Transverse colon (tissue), 4 donors: ENCODE measurements around the gene AVPR2. TPM values are rescaled to one million over a fixed set of nuclear protein-coding genes. Genes with fewer than 3 reads are reported as not detected.

Experiments used
- DNase-seq: peaks from one replicate; pipeline ENCODE4 v3.0.0-alpha.2; 2019
- H3K27ac ChIP-seq, 4 donors: fragments of 200-600 bp; sonication (generic); 2 replicates each; pipeline ENCODE4 v1.5.1; 2016 to 2018; ENCODE audit warnings: inconsistent platforms in 4 of 4
- H3K27me3 ChIP-seq: fragments of 200-600 bp; sonication (generic); 2 replicates; pipeline ENCODE4 v1.5.1; 2017; ENCODE audit warnings: inconsistent platforms
- H3K36me3 ChIP-seq, 4 donors: fragments of 200-600 bp; sonication (generic); 2 replicates each; pipeline ENCODE4 v1.5.1; 2017 to 2019; ENCODE audit warnings: inconsistent platforms in 4 of 4
- H3K4me1 ChIP-seq, 4 donors: fragments of 200-600 bp; sonication (generic); 2 replicates each; pipeline ENCODE4 v1.5.1; 2017 to 2020; ENCODE audit warnings: inconsistent platforms in 4 of 4
- H3K4me3 ChIP-seq, 4 donors: fragments of 200-600 bp; sonication (generic); 1 replicate in 1 of 4; 2 replicates in 3 of 4; pipeline versions ENCODE4 v1.5.1 to v1.6.1; 2017 to 2019; ENCODE audit warnings: inconsistent platforms in 4 of 4
- H3K9me3 ChIP-seq, 2 donors: fragments of 200-600 bp; sonication (generic); 2 replicates each; pipeline ENCODE4 v1.5.1; 2017 to 2019; ENCODE audit warnings: inconsistent platforms in 2 of 2
- CTCF ChIP-seq, 5 experiments: fragments of 200-600 bp in 3 of 5; fragments of 450-650 bp in 2 of 5; sonication (generic) in 3 of 5; IDR thresholded peaks; 1 replicate in 2 of 5; 2 replicates in 3 of 5; pipeline ENCODE4 v1.5.1; 2016 to 2017; ENCODE audit warnings: antibody characterized with exemption in 5 of 5, inconsistent platforms in 3 of 5, mild to moderate bottlenecking in 2 of 5, moderate library complexity in 1 of 5
- EP300 ChIP-seq: sonication (generic); formaldehyde crosslinking; IDR thresholded peaks from one replicate; pipeline ENCODE4 v1.6.1; 2017; ENCODE audit warnings: antibody characterized with exemption, low read depth
- POLR2A ChIP-seq: fragments of 450-650 bp; IDR thresholded peaks from one replicate; pipeline ENCODE4 v1.6.1; 2016; ENCODE audit warnings: antibody characterized with exemption, mild to moderate bottlenecking, moderate library complexity
- POLR2AphosphoS5 ChIP-seq, 3 donors: sonication (generic); formaldehyde crosslinking; IDR thresholded peaks; one replicate each; pipeline ENCODE4 v1.6.1; 2016; ENCODE audit warnings: antibody characterized with exemption in 3 of 3
- WGBS, 2 donors: methylation state at CpG; one replicate each; pipeline ENCODE4 v1.1.5; 2018; ENCODE audit warnings: low coverage in 1 of 2; 5-methylcytosine and 5-hydroxymethylcytosine counted together
- in situ Hi-C, 4 donors: fragments of 200-750 bp; cut with MboI; loops; one replicate each; pipeline versions ENCODE4 v1.15.0 to v1.15.1; 2017; ENCODE audit warnings: low sequenced_read_pairs in 3 of 4, low pct_ligation_motif_present in 1 of 4, low pct_unique_long_range_greater_than_20kb in 1 of 4
- intact Hi-C: fragments of 100-400 bp; cut with DNase I; formaldehyde crosslinking; loops from one replicate; pipeline ENCODE4 v1.15.1; 2023; ENCODE audit warnings: low total_unique reads
- total RNA-seq, 4 donors: library from RNA; depleted of rRNA; stranded (reverse); fragments of >200 nt; gene quantifications; one replicate each; pipeline ENCODE4 v1.1.0, GENCODE V29; 2016

AVPR2 gene
- total RNA-seq, 4 donors from 2014 or later, result 0.41 to 72.2 (median 9.8) TPM; not detected in 1

DNA sequence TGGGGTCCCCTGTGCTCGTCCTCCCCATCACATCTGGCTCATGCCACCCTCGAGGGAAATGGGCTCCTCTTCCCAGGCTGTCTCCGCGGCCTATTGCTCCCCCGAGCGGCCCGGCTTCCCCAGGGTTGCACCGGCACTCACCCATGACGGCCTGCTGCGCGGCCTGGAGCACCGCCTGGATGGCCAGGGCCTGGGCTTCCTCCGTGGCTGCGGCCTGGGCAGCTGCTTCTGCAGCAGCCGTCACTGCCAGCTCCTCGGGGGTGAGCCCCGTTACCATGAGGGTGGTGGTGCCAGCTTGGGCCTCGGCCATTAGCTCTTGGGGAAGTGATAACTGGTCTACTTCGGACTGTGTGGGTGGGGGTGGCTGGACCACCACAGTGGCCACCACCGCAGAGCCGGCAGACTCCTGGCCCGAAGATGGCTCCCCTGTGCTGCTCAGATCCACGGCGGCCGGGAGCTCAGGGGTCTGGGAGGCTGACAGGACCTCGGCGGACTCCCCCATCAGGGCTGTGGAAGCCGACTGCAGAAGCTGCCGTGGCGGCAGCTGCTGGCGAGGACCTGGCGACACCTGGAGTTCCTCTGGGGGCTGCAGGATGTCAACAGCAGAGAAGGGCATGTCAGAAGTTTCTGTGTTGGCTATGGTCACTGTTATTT is 48.0 kb downstream of the AVPR2 start:
- TF ChIP-seq POLR2AphosphoS5 (IDR thresholded peaks at IDR 0.05) (no peak), POLR2A (no peak), EP300 (no peak), CTCF (IDR thresholded peaks at IDR 0.05) (no peak)
- H3K4me1 ChIP-seq, result peaks cover 0 to 12% (median 0%) of the 10 kb centered on the region in 4 donors
- no peak for DNase-seq
- intact Hi-C loops, result loop anchor here (5.0 kb wide), 1 partner anchor 185 kb away; no protein-coding TSS in a partner anchor
- no peaks in the 10 kb centered on the region for H3K9me3 ChIP-seq
- 88% methylated on average over 32 of the region's 32 CpGs; no CpG with 5 or more reads in 1 of the 2 donors for WGBS, 2 donors
- H3K27ac ChIP-seq, result peak overlapping the region; percentile 67 to 72 (median 70)
- H3K4me3 ChIP-seq, result no peak overlapping the region
- no peaks in the 10 kb centered on the region for H3K36me3 ChIP-seq
- H3K27me3 ChIP-seq, result no peaks in the 10 kb centered on the region
- in situ Hi-C loops, result loop anchor here in 2 of 4 donors (25.0 kb wide), 2 partner anchors 190 to 585 kb away; partner anchors contain the start of genes G6PD (in 1 of the 2), IKBKG (in 1 of the 2) and PLXNB3 (in 1 of the 2)

DNA sequence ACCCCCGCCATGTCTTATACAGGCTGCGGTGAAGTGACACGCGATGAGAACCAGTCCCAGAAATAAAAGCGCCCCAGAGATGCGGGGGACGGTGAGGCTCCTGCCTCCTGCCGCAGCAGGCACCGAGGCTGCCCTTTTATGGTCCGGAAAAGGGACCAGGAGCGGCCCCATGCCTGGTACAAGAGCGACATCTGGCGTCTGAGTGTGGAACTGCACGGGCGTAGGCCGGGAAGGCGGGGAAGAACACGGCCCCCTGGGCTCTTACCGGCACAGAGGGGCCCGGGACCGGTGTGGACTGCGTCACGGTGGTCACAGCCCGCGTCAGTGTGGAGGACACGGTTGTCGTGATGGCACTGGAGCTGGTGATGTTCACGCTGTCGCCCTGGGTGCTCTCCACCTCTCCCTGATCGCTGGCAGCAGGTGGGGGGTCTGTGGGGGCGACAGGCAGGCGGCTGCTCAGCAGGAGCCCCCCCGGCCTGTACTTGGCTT is 48.9 kb downstream of the AVPR2 start:
- in situ Hi-C loops, result loop anchor here in 2 of 4 donors (25.0 kb wide), 2 partner anchors 191 to 584 kb away; partner anchors contain the start of genes G6PD (in 1 of the 2), IKBKG (in 1 of the 2) and PLXNB3 (in 1 of the 2)
- H3K27ac ChIP-seq, result peak overlapping the region; percentile 67 to 72 (median 70)

DNA sequence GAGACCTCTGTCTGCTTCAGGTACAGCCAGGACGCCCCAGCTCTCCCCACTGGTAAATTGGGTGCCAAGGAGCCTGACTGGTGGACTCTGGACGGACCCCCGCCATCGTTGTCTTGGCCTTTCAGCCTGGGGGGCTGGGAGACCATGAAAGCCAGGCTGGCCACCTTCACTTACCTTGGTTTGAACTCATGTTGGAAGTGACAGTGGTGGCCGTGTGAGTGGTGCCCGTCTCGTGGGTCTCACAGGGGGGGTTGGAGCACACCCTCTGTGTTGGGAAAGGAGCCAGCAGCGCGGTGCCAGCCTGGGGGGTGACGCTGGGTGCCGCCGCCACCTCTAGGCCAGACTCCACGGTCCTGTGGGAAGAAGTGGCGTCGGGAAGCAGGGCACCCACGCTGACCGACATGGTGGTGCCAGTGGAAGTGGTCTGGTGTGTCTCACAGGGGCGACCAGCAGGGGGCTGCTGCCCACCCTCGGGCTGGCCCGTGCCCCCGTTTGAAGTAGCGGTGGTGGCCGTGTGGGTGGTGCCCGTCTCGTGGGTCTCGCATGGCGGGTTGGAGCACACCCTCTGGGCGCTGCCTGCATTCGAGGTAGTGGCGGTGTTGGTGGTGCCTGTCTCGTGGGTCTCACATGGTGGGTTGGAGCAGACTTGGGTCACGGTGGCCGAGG is 49.6 kb downstream of the AVPR2 start:
- Histone ChIP-seq H3K4me3 (peak overlapping the region in 1 of 4 donors; percentile 10), H3K36me3 (no peaks in the 10 kb centered on the region), H3K27me3 (no peaks in the 10 kb centered on the region), H3K27ac (peak overlapping the region; percentile 67 to 72 (median 70)), H3K4me1 (peaks cover 0 to 9% (median 0%) of the 10 kb centered on the region in 4 donors), H3K9me3 (no peaks in the 10 kb centered on the region)
- WGBS, 2 donors, result 80% methylated on average over 29 of the region's 33 CpGs; no CpG with 5 or more reads in 1 of the 2 donors
- in situ Hi-C loops (loop anchor here in 2 of 4 donors (25.0 kb wide), 2 partner anchors 192 to 583 kb away; partner anchors contain the start of genes G6PD (in 1 of the 2), IKBKG (in 1 of the 2) and PLXNB3 (in 1 of the 2)), intact Hi-C loops (loop anchor here (5.0 kb wide), 1 partner anchor 187 kb away; no protein-coding TSS in a partner anchor)
- no peak for TF ChIP-seq POLR2AphosphoS5 (IDR thresholded peaks at IDR 0.05)
- no peak for TF ChIP-seq EP300
- no peak for TF ChIP-seq CTCF (IDR thresholded peaks at IDR 0.05)
- TF ChIP-seq POLR2A, result no peak
- DNase-seq, result no peak

More for the DNA sequence above, 48.9 kb downstream of the AVPR2 start:
- peak overlapping the region in 1 of 4 donors; percentile 10 for H3K4me3 ChIP-seq
- H3K27me3 ChIP-seq, result no peaks in the 10 kb centered on the region
- intact Hi-C loops, result loop anchor here (5.0 kb wide), 1 partner anchor 186 kb away; no protein-coding TSS in a partner anchor
- no peaks in the 10 kb centered on the region for H3K36me3 ChIP-seq
- peak; percentile 81 for DNase-seq
- WGBS, 2 donors, result 47% methylated on average over 32 of the region's 33 CpGs; no CpG with 5 or more reads in 1 of the 2 donors
- TF ChIP-seq CTCF (IDR thresholded peaks at IDR 0.05), result peak; percentile 89 to 100 (median 94)
- no peak for TF ChIP-seq EP300
- TF ChIP-seq POLR2AphosphoS5 (IDR thresholded peaks at IDR 0.05), result peak; percentile 14 to 46 (median 23)
- TF ChIP-seq POLR2A, result no peak
- H3K4me1 ChIP-seq, result peaks cover 0 to 12% (median 0%) of the 10 kb centered on the region in 4 donors
- H3K9me3 ChIP-seq, result no peaks in the 10 kb centered on the region
